ENCODE results near the gene TTC22.

The TTC22 gene

GRCh38 chr1:54833121-54833520 is 32.0 kb upstream of the TTC22 start:
- no peak for DNase-seq

- no peak for DNase-seq
These were observed 25.2 kb upstream of the TTC22 start for GRCh38 chr1:54826226-54826816.

DNA sequence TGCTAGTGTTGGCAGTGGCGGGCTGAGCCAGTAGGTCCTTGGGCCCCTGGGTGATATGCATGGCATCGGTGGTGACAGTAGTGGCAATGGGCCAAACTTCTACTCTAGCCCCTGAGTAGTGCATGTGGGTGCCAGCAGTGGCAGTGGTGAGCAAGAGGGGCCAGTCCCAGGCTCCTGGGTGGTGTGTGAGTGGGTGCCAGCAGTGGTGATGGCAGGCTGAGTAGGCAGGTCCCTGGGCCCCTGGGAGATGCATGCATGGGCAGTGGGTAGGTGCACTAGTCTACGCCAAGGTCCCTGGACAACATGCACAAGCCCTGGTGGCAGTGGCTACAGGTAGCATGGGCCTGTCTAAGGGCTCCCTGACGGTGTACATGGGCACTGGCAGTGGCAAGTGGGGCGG is 24.6 kb upstream of the TTC22 start:
- DNase-seq = no peak

GRCh38 chr1:54823670-54824069 is 22.5 kb upstream of the TTC22 start:
- DNase-seq = no peak

- no peak for DNase-seq
These were observed 18.6 kb upstream of the TTC22 start for GRCh38 chr1:54819733-54820132.

DNA sequence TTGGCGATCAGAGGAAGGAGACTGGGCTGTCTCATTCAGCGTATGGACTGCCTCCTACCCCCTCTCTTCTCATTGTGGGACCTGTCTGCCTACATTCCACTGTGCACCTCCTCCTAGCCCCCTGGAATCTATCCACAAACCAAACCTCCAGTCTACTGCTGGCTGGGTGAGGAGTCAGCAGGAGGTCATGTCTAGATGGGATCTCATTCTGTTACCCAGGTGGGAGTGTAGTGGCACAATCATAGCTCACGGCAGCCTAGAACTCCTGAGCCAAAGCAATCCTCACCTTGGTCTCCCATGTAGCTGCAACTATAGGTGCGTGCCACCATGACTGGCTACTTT is 18.0 kb upstream of the TTC22 start:
- no peak for DNase-seq

GRCh38 chr1:54818461-54819194 is 17.5 kb upstream of the TTC22 start:
- no peak for DNase-seq

DNA sequence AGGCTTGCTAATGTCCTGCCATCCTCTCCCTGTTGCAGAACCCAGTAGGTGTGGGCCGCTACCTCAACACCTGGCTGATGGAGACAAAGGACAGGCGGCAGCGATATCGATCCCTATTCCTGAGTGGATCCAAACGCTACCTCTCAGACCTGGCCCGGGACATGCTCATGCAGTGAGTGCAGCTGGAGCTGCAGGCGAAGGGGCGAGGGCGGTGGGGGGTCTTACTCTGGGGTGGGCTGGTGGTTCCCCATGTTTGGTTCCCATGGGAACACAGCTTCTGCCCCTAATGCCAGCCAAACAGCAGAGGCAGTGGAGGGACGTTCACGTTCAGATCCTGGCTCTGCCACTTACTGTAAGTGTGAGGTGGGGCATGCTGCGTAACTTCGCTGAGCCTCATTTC is 15.8 kb upstream of the TTC22 start:
- DNase-seq = no peak

DNA sequence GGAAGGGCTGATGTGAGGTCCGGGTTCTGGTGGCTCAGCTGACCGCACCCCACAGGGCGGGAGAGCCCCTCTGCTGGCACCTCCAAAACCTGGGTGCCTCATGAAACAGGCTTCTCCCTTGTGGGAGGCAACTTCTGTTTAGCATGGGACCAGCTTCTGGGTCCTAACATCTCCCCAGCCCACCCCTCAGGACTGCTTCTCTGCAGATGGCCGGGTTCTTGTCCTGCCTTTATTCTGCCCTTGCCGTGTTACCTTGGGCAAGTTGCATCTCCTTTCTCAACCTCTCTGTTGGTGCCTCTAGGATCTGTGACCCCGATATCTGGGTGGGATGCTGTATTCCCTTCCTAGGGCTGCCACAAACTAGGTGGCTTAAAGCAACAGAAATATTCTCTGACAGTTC is 15.0 kb upstream of the TTC22 start:
- no peak for DNase-seq

- DNase-seq = no peak
These were observed 14.2 kb upstream of the TTC22 start for GRCh38 chr1:54815086-54815876.

GRCh38 chr1:54814571-54814970 is 13.4 kb upstream of the TTC22 start:
- DNase-seq = no peak

DNA sequence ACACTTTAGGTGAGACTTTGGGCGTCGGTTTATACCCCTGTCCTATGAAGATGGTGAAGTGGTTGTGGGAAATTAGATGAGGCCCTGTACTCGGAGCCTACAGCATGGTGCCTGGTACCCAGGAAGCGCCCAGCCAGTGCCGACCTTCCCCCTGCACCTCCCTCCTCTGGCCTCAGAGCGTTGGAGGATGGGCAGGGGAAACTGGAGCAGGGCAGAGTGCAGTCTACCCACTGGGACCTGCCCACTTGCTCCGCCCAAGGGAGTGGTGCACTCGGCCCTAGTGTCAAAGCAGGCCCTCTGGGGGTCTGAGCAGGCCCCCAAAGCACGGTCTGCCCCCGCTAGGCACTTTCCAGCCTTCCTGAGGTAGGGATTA is 13.0 kb upstream of the TTC22 start:
- DNase-seq = no peak

GRCh38 chr1:54813485-54814125 is 12.5 kb upstream of the TTC22 start:
- no peak for DNase-seq

DNA sequence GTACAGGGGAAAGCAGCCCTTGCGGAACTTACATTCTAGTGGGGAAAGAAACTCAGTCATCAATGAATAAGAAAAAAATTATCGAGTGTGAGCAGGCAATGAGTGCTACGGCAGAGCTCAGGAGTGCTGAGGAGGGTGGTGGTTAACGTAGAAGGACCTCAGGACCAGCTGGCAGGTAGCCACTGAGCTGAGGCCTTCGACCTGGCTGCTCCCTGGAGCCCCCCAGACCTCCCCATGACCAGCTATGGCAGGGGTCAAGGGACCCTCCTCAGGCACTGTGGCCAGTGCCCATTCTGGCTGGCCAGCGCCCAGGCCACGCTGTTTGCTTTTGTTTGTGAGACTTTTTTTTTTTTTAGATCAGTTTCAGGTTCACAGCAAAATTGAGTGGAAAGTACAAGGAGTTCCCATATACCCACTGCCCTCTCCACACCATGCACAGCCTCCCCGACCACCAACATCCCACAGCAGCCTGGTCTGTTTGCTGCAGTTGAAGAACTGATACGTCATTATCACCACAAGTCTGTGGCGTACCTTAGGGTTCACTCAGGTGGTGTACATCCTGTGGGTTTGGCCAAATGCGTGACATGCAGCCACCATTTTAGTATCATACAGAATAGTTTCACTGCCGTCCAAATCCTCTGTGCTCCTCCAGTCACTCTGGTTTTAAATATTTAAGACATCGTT is 11.8 kb upstream of the TTC22 start:
- DNase-seq = no peak

- no peak for DNase-seq
These were observed 10.9 kb upstream of the TTC22 start for GRCh38 chr1:54811739-54812655.

GRCh38 chr1:54811066-54811465 is 9.9 kb upstream of the TTC22 start:
- no peak for DNase-seq

GRCh38 chr1:54810153-54810942 is 9.2 kb upstream of the TTC22 start:
- peak; percentile 72 for DNase-seq

DNA sequence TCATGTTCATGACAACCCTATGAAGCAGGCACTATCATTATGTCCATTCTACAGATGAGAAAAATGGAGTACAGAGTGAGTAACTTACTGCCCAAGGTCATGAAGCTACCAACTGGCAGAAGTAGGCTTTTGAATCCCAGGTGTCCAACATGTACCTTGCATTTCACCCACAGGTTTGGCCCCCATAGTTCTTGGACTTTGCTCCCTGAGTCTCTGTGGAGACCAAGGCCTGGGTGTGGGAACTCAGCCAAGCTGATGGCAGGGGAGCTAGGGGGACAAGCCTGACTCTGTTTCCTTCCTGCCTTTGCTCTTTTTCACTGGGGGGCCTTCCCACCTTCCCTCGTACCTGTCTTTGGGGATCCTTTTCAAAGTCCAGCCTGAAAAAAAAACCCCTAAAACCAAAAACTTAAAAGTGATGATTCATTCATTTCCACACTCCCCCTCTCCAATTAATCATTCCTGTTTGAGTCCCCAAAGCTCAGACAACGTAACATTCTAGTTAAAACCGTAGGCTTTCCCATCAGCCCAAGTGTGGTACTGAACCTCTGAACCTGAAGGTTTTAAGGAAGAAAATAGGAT is 8.5 kb upstream of the TTC22 start:
- no peak for DNase-seq

GRCh38 chr1:54808443-54809207 is 7.5 kb upstream of the TTC22 start:
- no peak for DNase-seq

DNA sequence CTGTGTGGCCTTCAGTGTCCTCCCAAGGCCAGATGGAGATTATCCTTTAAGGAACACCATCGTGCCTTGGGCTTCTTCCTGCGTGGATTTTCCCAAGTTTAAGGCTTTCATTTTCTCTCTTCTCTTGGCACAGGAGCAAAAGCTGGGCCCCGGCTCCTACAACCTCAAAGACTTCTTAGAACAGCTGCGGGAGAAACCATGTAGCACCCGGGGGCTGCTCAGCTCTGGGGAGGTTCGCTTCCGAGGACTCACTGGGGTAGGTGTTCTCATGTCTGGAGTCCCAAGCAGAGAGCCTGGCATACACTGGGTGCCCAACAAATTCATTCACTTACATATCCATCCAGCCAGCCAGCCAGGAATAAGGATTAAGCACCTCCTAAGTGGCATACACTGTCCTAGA is 6.6 kb upstream of the TTC22 start:
- DNase-seq = no peak

Data from activated naive CD4-positive, alpha-beta T cell treated with Interleukin-2 at 50 U/mL for 16 hours (primary cell).